Panc1 (cell line): ENCODE measurements around the gene XYLT1. TPM values are rescaled to one million over a fixed set of nuclear protein-coding genes. Genes with fewer than 3 reads are reported as not detected.

Source experiments
- ATAC-seq: fragments of 200-7000 bp; cut with Tn5 transposase; 2 replicates; pipeline ENCODE4 v1.9.1; 2020; ENCODE audit warnings: mild to moderate bottlenecking, moderate library complexity
- BruUV-seq: library from RNA; stranded (reverse); fragments of 400-500 nt; replicated peaks from 2 replicates; lab custom pipeline; 2021; lab: Mats Ljungman, UMichigan
- CTCF ChIA-PET: fragments of 300-600 bp; sonication (Branson Sonifier 250); formaldehyde crosslinking; loops from one replicate; lab custom pipeline; 2022; ENCODE audit warnings: antibody characterized with exemption; lab: Charles Lee
- POLR2A ChIA-PET: fragments of 300-600 bp; sonication (Branson Sonifier 250); formaldehyde crosslinking; loops from one replicate; lab custom pipeline; 2022; ENCODE audit warnings: antibody characterized with exemption; lab: Charles Lee
- DNase-seq: peaks from one replicate; pipeline ENCODE4 v3.0.0-alpha.2; 2010; ENCODE audit warnings: low read depth, low spot score
- H3K27ac ChIP-seq: 2 replicates; pipeline ENCODE4 v1.5.1; 2011; ENCODE audit warnings: mild to moderate bottlenecking, low read length, inconsistent platforms
- H3K27me3 ChIP-seq: fragments of 200-500 bp; sonication (Bioruptor generic); 2 replicates; pipeline ENCODE4 v1.6.0; 2014; ENCODE audit warnings: low read length, inconsistent platforms; ENCODE audit not compliant: control insufficient read depth, insufficient read depth
- H3K36me3 ChIP-seq: fragments of 200-500 bp; sonication (Bioruptor generic); 2 replicates; pipeline ENCODE4 v1.5.1; 2014; ENCODE audit warnings: inconsistent platforms, mild to moderate bottlenecking, low read length, moderate library complexity; ENCODE audit not compliant: control insufficient read depth, insufficient read depth
- H3K4me1 ChIP-seq: 2 replicates; pipeline ENCODE4 v1.5.1; 2011; ENCODE audit warnings: inconsistent platforms, mild to moderate bottlenecking, low read length, moderate library complexity; ENCODE audit not compliant: control insufficient read depth, insufficient read depth
- H3K4me3 ChIP-seq, 2 experiments: 2 replicates each; pipeline ENCODE4 v1.5.1; 2011 to 2012; ENCODE audit warnings: low read depth in 2 of 2, low read length in 2 of 2, mild to moderate bottlenecking in 2 of 2, inconsistent platforms in 1 of 2, moderate library complexity in 1 of 2
- H3K9me3 ChIP-seq: fragments of 200-500 bp; sonication (Bioruptor generic); 2 replicates; pipeline ENCODE4 v1.5.1; 2014; ENCODE audit warnings: low read depth, mild to moderate bottlenecking, inconsistent platforms, low read length, moderate library complexity; ENCODE audit not compliant: control insufficient read depth, insufficient read depth
- POLR2AphosphoS5 ChIP-seq: IDR thresholded peaks from 2 replicates; pipeline ENCODE4 v1.6.1; 2012; ENCODE audit warnings: mild to moderate bottlenecking, low read depth, low read length, moderate library complexity
- SIN3A ChIP-seq: IDR thresholded peaks from 2 replicates; pipeline ENCODE4 v1.6.1; 2012; ENCODE audit warnings: low read depth, mild to moderate bottlenecking, low read length, moderate library complexity, borderline replicate concordance; ENCODE audit not compliant: insufficient read depth
- TCF7L2 ChIP-seq: IDR thresholded peaks from 2 replicates; pipeline ENCODE4 v1.6.1; 2011; ENCODE audit warnings: mild to moderate bottlenecking, low read depth, low read length, inconsistent platforms
- in situ Hi-C: cut with HindIII; loops from 2 replicates; pipeline ENCODE4 v1.10.0; 2016; ENCODE audit warnings: low sequenced_read_pairs, low pct_unique_long_range_greater_than_20kb
- intact Hi-C: fragments of 100-400 bp; cut with micrococcal nuclease; formaldehyde crosslinking; loops from one replicate; pipeline ENCODE4 v1.10.0; 2022; ENCODE audit not compliant: unreplicated experiment
- total RNA-seq: library from RNA; stranded (reverse); gene quantifications from one replicate; pipeline ENCODE4 v1.2.1, GENCODE V29; 2021; ENCODE audit not compliant: unreplicated experiment
- TF ChIP-seq, protein P1 (sequence below), 2 experiments: IDR thresholded peaks; 2 replicates each; pipeline ENCODE4 v1.6.1; 2011 to 2012; ENCODE audit warnings: low read depth in 2 of 2, control low read depth in 1 of 2, low read length in 1 of 2, mild to moderate bottlenecking in 1 of 2, moderate library complexity in 1 of 2; ENCODE audit not compliant: insufficient read depth in 1 of 2
- TF ChIP-seq, protein P2 (sequence below): fragments of 450-650 bp; IDR thresholded peaks from 2 replicates; pipeline ENCODE4 v1.5.1; 2017; ENCODE audit warnings: mild to moderate bottlenecking

XYLT1 gene
- total RNA-seq, 1 experiment from 2014 or later: 0.62 TPM

DNA sequence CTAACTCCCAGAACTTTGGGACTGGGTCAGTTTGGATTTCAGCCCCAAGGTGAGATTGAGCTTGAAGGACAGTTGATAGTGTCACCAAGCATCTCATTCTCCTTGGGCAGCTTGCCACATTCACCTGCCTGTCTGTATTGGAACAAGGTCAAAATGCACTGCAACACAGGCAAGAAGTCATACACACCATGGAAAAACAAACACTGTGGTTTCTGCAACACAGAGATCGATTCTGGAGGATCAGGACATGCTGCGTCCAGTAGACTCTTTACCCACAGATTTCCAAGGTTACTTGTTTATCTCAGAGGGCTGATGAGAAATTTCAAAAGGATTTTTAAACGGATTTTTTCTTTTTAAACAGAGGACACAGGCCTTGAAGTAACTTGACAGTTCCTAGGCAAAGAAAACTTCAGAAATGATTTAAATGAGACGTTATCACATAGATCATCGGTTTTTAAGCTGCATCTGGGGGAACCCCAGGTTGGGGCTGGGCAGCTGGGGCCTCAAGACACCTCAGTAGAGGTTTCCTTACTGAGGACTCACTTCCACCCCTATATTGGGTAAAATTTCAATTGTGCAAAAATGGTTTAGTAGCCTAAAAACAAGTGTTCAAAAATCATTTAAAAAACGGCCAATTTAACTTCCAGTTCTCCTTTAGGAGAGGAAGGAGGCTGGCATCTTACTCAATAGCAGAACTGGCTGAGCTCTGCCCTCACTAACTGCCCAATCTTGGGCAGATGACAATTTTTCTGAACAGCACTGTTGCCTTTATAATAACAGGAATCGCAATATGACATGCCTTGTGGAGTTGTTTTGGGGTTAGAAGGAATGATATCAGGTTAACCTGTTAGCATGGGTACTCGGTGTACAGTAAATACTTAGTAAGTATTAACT lies 299.3 kb downstream of the XYLT1 start:
- no peak for ATAC-seq
- in situ Hi-C loops: no loop called here

DNA sequence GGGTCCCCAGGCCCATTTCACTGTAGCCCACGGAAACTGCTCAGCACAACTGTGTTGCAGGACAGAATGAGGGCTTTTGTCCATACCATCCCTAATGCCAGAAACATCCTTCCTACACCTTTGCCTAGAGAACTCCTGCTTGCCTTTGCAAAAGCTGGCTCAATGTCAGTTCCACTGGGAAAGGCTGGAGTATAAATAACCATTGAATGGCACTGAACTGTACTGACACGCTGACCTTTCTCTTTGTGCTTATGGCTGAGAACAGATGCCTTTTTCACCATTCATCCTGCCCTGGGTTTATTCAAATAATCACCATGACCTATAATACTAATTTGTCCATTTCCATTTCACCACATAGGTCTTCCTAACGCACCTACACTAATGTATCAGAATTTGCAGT lies 300.3 kb downstream of the XYLT1 start:
- intact Hi-C loops: no loop called here
- in situ Hi-C loops: no loop called here
- POLR2A ChIA-PET: no interaction called here

More for the DNA sequence above, 299.3 kb downstream of the XYLT1 start:
- H3K4me3 ChIP-seq: no peak overlapping the region
- no TSS peak for BruUV-seq
- no peaks in the 10 kb centered on the region for H3K4me1 ChIP-seq
- ChIA-PET CTCF (no interaction called here), POLR2A (no interaction called here)
- intact Hi-C loops: no loop called here
- no peak for TF ChIP-seq POLR2AphosphoS5
- no peak for TF ChIP-seq SIN3A
- TF ChIP-seq, protein P1, sequence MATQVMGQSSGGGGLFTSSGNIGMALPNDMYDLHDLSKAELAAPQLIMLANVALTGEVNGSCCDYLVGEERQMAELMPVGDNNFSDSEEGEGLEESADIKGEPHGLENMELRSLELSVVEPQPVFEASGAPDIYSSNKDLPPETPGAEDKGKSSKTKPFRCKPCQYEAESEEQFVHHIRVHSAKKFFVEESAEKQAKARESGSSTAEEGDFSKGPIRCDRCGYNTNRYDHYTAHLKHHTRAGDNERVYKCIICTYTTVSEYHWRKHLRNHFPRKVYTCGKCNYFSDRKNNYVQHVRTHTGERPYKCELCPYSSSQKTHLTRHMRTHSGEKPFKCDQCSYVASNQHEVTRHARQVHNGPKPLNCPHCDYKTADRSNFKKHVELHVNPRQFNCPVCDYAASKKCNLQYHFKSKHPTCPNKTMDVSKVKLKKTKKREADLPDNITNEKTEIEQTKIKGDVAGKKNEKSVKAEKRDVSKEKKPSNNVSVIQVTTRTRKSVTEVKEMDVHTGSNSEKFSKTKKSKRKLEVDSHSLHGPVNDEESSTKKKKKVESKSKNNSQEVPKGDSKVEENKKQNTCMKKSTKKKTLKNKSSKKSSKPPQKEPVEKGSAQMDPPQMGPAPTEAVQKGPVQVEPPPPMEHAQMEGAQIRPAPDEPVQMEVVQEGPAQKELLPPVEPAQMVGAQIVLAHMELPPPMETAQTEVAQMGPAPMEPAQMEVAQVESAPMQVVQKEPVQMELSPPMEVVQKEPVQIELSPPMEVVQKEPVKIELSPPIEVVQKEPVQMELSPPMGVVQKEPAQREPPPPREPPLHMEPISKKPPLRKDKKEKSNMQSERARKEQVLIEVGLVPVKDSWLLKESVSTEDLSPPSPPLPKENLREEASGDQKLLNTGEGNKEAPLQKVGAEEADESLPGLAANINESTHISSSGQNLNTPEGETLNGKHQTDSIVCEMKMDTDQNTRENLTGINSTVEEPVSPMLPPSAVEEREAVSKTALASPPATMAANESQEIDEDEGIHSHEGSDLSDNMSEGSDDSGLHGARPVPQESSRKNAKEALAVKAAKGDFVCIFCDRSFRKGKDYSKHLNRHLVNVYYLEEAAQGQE (IDR thresholded peaks at IDR 0.05; ENCODE audit: insufficient read depth in 1 of 2, low read depth in 2 of 2, low read length in 1 of 2): no peak
- TF ChIP-seq TCF7L2: no peak
- TF ChIP-seq, protein P2, sequence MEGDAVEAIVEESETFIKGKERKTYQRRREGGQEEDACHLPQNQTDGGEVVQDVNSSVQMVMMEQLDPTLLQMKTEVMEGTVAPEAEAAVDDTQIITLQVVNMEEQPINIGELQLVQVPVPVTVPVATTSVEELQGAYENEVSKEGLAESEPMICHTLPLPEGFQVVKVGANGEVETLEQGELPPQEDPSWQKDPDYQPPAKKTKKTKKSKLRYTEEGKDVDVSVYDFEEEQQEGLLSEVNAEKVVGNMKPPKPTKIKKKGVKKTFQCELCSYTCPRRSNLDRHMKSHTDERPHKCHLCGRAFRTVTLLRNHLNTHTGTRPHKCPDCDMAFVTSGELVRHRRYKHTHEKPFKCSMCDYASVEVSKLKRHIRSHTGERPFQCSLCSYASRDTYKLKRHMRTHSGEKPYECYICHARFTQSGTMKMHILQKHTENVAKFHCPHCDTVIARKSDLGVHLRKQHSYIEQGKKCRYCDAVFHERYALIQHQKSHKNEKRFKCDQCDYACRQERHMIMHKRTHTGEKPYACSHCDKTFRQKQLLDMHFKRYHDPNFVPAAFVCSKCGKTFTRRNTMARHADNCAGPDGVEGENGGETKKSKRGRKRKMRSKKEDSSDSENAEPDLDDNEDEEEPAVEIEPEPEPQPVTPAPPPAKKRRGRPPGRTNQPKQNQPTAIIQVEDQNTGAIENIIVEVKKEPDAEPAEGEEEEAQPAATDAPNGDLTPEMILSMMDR: no peak
- H3K9me3 ChIP-seq: no peaks in the 10 kb centered on the region
- H3K27ac ChIP-seq: no peak overlapping the region
- H3K36me3 ChIP-seq: no peaks in the 10 kb centered on the region
- H3K27me3 ChIP-seq: peaks cover 20% of the 10 kb centered on the region
- DNase-seq: no peak

More for the DNA sequence above, 300.3 kb downstream of the XYLT1 start:
- Histone ChIP-seq H3K36me3 (no peaks in the 10 kb centered on the region), H3K27me3 (peaks cover 16% of the 10 kb centered on the region), H3K4me3 (no peak overlapping the region), H3K9me3 (no peaks in the 10 kb centered on the region), H3K27ac (no peak overlapping the region), H3K4me1 (no peaks in the 10 kb centered on the region)
- DNase-seq (no peak), ATAC-seq (no peak)
- CTCF ChIA-PET: no interaction called here
- BruUV-seq: no TSS peak
- TF ChIP-seq TCF7L2 (no peak), POLR2AphosphoS5 (no peak), SIN3A (no peak)
- TF ChIP-seq, protein P2: no peak
- TF ChIP-seq, protein P1 (IDR thresholded peaks at IDR 0.05; ENCODE audit: insufficient read depth in 1 of 2, low read depth in 2 of 2, low read length in 1 of 2): no peak
